Diencephalon (tissue), 1 donor: Measurements from ENCODE around the gene COL18A1. TPM values are rescaled to one million over a fixed set of nuclear protein-coding genes. Genes with fewer than 3 reads are reported as not detected.

ENCODE experiments used
- small RNA-seq: library from RNA; depleted of rRNA; stranded (forward); fragments of <200 nt; gene quantifications from one replicate; pipeline ENCODE3, GENCODE V24; 2014
- total RNA-seq: library from RNA; depleted of rRNA; stranded (reverse); fragments of >200 nt; gene quantifications from one replicate; pipeline ENCODE4 v1.2.3, GENCODE V29; 2014

The COL18A1 gene
- total RNA-seq, result 19.8 TPM

GRCh38 chr21:45404730-45405270 lies at the start of gene COL18A1:
COL18A1 (plus strand) TSS chr21:45405165; CDS start chr21:45405231, 66 bp downstream.

GRCh38 chr21:45542242-45542666 lies 137.3 kb downstream of the COL18A1 start, which contains the start of gene SLC19A1:
SLC19A1 (minus strand) TSS chr21:45542440; CDS start chr21:45537959, 4,481 bp downstream.

Small RNA genes within 50 kb of the gene (small RNA-seq; reads per million reads assigned to genes)
- gene MIR6815 (not detected), gene MTCO1P3 (not detected)

Other genes starting within 250 kb of the COL18A1 start
- 14.5 TPM for gene POFUT2, start 117.3 kb upstream of the COL18A1 start, total RNA-seq
- gene SLC19A1, start 137.3 kb downstream of the COL18A1 start, total RNA-seq, result 13.8 TPM
- gene PCBP3, start 238.6 kb downstream of the COL18A1 start, total RNA-seq, result 13.8 TPM